Loucy (cell line): ENCODE results near the gene HOXD12.

Experiments
- H2AFZ ChIP-seq: fragments of 200-600 bp; sonication (generic); 2 replicates; pipeline ENCODE4 v1.6.0; 2016; ENCODE audit warnings: antibody characterized with exemption, mild to moderate bottlenecking, low read length, moderate library complexity
- H3F3A ChIP-seq: fragments of 200-600 bp; 2 replicates; pipeline ENCODE4 v1.6.0; 2016; ENCODE audit warnings: antibody characterized with exemption, low read depth, mild to moderate bottlenecking
- H3K27me3 ChIP-seq: fragments of 200-600 bp; sonication (generic); 2 replicates; pipeline ENCODE4 v1.6.1; 2014; ENCODE audit warnings: low read length, mild to moderate bottlenecking; ENCODE audit not compliant: insufficient read depth, poor library complexity, severe bottlenecking
- H3K36me3 ChIP-seq: fragments of 200-600 bp; sonication (generic); 2 replicates; pipeline ENCODE4 v1.6.1; 2016; ENCODE audit warnings: low read length; ENCODE audit not compliant: insufficient read depth
- H3K4me1 ChIP-seq: fragments of 200-600 bp; sonication (generic); 2 replicates; pipeline ENCODE4 v1.5.1; 2014; ENCODE audit warnings: low read length, mild to moderate bottlenecking; ENCODE audit not compliant: insufficient read depth, poor library complexity, severe bottlenecking
- H3K4me2 ChIP-seq: fragments of 200-600 bp; sonication (generic); 2 replicates; pipeline ENCODE4 v1.6.0; 2014; ENCODE audit warnings: antibody characterized with exemption, low read length, low read depth, mild to moderate bottlenecking; ENCODE audit not compliant: poor library complexity, severe bottlenecking
- H3K4me3 ChIP-seq: fragments of 200-600 bp; sonication (generic); 2 replicates; pipeline ENCODE4 v1.5.1; 2014; ENCODE audit warnings: low read length, mild to moderate bottlenecking, mixed read lengths; ENCODE audit not compliant: poor library complexity, severe bottlenecking
- H3K79me2 ChIP-seq: fragments of 200-600 bp; sonication (generic); 2 replicates; pipeline ENCODE4 v1.6.1; 2014; ENCODE audit warnings: low read length; ENCODE audit not compliant: insufficient read depth
- H3K9ac ChIP-seq: fragments of 200-600 bp; sonication (generic); 2 replicates; pipeline ENCODE4 v1.6.0; 2014; ENCODE audit warnings: mild to moderate bottlenecking, low read depth, low read length, moderate library complexity; ENCODE audit not compliant: poor library complexity, severe bottlenecking
- H3K9me2 ChIP-seq: fragments of 200-600 bp; sonication (generic); replicated peaks from 2 replicates; pipeline ENCODE4 v1.6.1; 2016; ENCODE audit warnings: low read depth, low read length, mixed read lengths
- H3K9me3 ChIP-seq: fragments of 200-600 bp; sonication (generic); 2 replicates; pipeline ENCODE4 v1.6.1; 2014; ENCODE audit warnings: mild to moderate bottlenecking, antibody characterized with exemption, low read length, low read depth; ENCODE audit not compliant: insufficient read depth
- H4K20me1 ChIP-seq: fragments of 200-600 bp; sonication (generic); 2 replicates; pipeline ENCODE4 v1.6.0; 2014; ENCODE audit warnings: antibody characterized with exemption, low read length, mild to moderate bottlenecking; ENCODE audit not compliant: insufficient read depth, poor library complexity, severe bottlenecking
- CTCF ChIP-seq: fragments of 200-600 bp; sonication (generic); conservative IDR thresholded peaks from 2 replicates; pipeline ENCODE4 v1.5.1; 2014; ENCODE audit warnings: mild to moderate bottlenecking, antibody characterized with exemption, low read length
- EZH2phosphoT487 ChIP-seq: fragments of 200-600 bp; IDR thresholded peaks from 2 replicates; pipeline ENCODE4 v1.6.1; 2018; ENCODE audit warnings: antibody characterized with exemption, mild to moderate bottlenecking, moderate library complexity, borderline replicate concordance

Gene HOXD12

GRCh38 chr2:176085861-176086771, 13.5 kb upstream of the HOXD12 start:
- H3K4me3 ChIP-seq, result no peak overlapping the region
- no peak for TF ChIP-seq EZH2phosphoT487
- TF ChIP-seq CTCF, result peak; percentile 80
- H3K9me3 ChIP-seq, result no peaks in the 10 kb centered on the region
- no peaks in the 10 kb centered on the region for H3F3A ChIP-seq
- H4K20me1 ChIP-seq, result no peaks in the 10 kb centered on the region
- H3K4me1 ChIP-seq, result no peaks in the 10 kb centered on the region
- H3K9me2 ChIP-seq, result no peaks in the 10 kb centered on the region
- H3K27me3 ChIP-seq, result no peaks in the 10 kb centered on the region
- no peak overlapping the region for H3K4me2 ChIP-seq
- H3K9ac ChIP-seq, result no peak overlapping the region
- 0 out of 2 replicates have a peak overlapping the region, but pooled peaks have one; percentile 58 for H2AFZ ChIP-seq
- H3K79me2 ChIP-seq, result no peaks in the 10 kb centered on the region
- H3K36me3 ChIP-seq, result no peaks in the 10 kb centered on the region

- Histone ChIP-seq H3K4me1 (no peaks in the 10 kb centered on the region), H3K4me2 (no peak overlapping the region), H3K79me2 (no peaks in the 10 kb centered on the region), H3K9ac (no peak overlapping the region), H3K27me3 (no peaks in the 10 kb centered on the region), H3K4me3 (no peak overlapping the region), H3K9me2 (no peaks in the 10 kb centered on the region), H2AFZ (no peak overlapping the region), H4K20me1 (no peaks in the 10 kb centered on the region), H3F3A (no peaks in the 10 kb centered on the region), H3K9me3 (no peaks in the 10 kb centered on the region), H3K36me3 (no peaks in the 10 kb centered on the region)
- TF ChIP-seq CTCF, result no peak
- TF ChIP-seq EZH2phosphoT487, result no peak
These were observed 12.1 kb upstream of the HOXD12 start for GRCh38 chr2:176087330-176088047.

GRCh38 chr2:176088048-176088936, 11.3 kb upstream of the HOXD12 start:
- Histone ChIP-seq H3K79me2 (no peaks in the 10 kb centered on the region), H3F3A (no peaks in the 10 kb centered on the region), H3K9ac (no peak overlapping the region), H2AFZ (no peak overlapping the region), H3K9me2 (no peaks in the 10 kb centered on the region), H4K20me1 (no peaks in the 10 kb centered on the region), H3K4me3 (no peak overlapping the region), H3K4me1 (no peaks in the 10 kb centered on the region), H3K27me3 (no peaks in the 10 kb centered on the region), H3K9me3 (no peaks in the 10 kb centered on the region), H3K36me3 (no peaks in the 10 kb centered on the region), H3K4me2 (no peak overlapping the region)
- TF ChIP-seq EZH2phosphoT487, result no peak
- no peak; the same call in 1 of the 2 replicates for TF ChIP-seq CTCF
